GM19395 (cell line): ENCODE data around the gene TEAD3.

Source experiments
- ATAC-seq: cut with Tn5 transposase; IDR thresholded peaks from one replicate; pipeline ENCODE4 v1.9.1; 2021; ENCODE audit warnings: mild to moderate bottlenecking, moderate library complexity; ENCODE audit not compliant: unreplicated experiment

The TEAD3 gene

DNA sequence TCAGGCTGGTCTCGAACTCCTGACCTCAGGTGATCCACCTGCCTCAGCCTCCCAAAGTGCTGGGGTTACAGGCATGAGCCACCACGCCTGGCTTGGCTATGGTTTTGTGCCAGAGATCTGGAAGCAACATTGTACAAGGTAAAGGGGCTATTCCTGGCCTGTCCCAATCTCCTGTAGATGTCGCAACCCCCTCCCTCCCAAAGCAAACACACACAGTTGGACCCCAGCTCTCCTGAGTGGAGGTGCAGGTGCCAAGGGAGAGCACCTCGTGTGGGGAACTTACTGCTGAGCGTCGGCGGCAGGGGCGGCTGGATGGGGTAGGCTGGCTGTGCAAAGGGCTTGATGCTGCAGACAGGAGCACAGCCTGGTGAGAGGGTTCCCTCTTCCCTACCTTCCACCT lies 19.9 kb downstream of the TEAD3 start:
- ATAC-seq, result no peak

DNA sequence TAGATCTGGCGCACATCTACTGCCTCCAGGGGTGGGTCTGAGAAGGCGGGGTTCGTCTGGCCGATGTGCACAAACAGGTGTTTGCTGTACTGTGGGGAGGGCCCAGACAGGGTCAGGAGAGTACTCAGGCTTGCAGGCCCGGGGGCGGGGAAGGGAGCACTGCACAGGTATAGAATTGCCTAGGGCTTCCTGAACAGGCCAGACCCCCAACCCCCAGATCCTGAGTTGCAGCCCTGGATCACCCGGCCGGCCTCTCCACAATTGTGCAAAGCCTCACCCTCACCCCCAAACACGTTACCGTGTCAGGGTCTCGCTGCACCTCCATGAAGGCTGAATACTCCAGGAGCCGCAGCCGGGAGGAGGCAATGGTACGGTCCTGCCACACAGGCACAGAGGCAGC lies 20.9 kb downstream of the TEAD3 start:
- no peak for ATAC-seq

DNA sequence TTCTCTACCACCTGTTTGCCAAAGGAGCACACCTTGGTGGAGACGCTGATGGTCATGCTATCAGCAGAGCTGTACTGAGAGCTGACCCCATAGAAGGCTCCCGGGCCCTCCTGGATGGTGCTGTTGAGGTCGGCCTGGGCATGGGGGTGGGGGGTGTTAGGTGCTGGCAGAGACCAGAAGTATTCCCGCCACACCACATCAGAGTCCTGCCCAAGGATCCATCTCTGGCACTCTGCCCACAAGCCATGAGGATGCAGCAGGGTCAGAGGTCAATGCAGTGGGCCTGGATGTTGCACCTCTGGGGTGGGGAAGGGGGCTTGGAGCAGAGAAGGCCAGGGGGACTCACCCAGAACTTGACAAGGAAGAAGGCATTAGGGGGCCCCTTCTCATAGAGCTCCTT lies 21.3 kb downstream of the TEAD3 start:
- no peak for ATAC-seq

DNA sequence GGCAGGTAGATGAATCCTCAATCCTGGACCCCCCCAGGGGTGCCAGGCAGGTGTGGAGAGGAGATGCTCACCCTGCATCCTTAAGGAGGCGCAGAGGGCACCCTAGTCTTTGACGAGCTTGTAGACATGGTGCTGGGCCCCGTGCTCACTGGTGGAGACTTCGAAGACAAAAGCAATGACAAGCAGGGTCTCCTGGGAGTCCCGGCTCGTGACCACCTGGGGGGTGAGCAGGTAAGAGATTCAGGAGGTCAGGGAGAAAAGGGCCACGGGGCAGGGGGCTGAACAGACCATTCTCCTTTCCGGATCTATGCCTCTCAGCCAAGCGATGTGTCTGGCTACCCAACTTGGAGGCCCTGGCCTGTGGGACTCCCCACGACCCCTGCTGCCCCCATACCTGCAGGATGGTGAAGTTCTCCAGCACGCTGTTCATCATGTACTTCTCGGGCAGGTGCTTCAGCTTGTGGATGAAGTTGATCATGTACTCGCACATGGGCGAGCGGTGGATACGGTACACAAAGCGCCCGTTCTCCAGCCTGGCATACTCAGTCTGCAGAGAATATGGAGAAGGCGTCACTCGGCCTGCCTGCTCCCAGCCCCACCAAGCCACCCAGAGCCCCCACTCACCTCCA lies 21.8 kb downstream of the TEAD3 start:
- no peak for ATAC-seq

DNA sequence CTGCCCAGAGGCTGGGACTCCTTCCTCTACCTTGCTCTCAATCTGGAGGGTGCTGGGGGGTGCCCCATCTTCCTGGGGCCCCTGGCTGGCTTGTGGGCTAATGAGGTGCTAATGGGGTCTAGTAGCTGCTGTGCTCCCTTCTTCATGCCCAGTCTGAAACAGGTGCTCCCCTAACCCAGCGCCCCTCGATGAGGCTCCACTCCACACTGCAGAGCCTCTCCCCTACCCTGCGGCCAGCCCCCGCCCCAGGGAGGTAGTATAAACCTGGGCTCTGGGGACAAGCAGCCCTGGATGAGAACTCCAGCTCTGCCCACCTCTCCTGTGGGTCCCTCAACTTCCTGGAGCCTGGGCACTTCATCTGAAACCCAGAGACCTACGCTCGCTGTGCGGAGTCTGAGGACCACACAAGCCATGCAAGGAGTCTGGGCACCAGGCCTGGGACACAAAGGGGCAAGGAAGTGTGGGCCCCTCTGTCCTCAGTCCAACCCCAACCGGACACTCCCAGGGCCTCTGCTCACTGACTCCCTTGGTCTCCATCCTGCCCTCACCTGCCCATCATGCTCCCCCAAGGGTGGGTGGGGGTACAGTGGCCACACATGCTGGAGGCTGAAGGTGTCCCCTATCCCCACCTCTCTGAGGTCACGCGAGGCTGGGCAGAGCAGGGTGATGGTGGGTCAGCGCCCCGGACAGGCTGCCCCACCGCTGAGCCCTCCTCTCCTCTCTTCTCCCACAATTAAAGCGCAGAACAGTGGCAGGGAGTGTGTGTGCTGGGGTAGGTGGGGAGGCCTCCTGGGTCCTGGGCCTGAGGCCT lies 22.5 kb downstream of the TEAD3 start:
- no peak for ATAC-seq

DNA sequence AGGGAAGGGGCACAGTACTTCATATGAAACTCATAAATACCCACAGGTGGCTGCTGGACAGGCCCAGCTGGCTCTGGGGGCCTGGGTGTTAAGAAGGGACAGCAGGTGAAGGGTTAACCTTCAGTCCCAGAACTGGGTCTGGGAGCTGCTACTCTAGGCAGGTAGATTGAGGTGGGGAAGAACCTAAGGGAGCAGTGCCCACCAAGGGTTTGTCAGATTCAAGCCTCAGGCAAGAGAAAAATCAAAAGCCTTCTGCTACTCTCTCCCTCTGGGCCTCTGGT lies 23.1 kb downstream of the TEAD3 start:
- no peak for ATAC-seq

DNA sequence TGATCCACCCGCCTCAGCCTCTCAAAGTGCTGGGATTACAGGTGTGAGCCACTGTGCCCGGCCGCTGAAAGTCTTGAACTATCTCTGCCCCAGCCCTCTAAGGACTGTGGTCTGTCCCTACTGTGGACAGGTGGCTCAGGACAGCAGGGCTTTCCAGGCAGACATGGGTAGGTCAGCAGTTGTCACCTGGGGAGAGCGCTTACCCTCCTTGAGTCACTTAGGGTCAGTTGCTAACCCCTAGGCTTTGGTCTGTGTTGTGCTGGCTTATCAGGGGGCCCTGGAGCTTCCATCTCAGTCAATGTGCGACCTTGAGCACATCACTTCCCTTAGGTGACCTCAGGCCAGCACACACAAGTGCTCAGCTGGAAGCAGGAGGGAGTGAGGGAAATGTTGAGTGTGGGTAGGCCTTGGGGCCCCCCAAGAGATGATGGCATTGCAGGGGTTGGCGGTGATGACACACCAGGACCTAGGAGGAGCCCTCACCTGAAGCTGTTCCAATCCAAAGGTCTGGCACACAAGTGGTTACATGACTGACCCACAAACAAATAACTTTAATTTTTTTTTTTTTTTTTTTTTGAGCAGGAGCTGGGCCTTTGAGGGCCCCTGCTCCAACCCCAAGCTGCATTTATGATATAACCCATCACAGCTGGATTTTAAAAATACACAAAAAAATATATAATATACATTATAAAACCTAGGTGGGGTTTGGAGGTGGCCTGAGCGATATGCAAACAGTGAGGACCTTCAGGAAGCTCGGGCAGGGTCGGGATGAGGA lies 23.6 kb downstream of the TEAD3 start:
- no peak for ATAC-seq

DNA sequence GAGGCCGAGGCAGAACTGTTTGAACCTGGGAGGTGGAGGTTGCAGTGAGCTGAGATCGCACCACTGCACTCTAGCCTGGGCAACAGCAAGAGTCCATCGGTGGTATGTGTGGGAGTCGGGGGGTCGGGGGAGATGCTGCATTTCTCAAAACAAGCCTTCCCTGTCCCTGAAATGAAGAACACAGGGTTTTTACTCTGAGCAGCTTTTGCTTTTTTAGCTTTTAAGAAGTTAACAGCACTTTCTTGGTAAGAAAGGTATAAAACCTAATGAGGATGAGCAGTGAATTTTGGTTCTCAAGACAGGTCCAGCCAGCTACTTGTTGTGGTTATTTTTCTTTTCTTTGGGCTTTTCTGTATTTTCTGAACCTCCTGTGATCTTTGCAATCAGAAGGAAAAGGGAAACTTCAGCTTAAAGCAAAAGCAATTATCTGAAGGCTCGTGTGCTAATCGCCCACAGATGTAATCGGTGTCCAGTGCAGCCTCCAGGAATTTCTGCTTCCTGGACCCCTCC lies 25.0 kb downstream of the TEAD3 start:
- no peak for ATAC-seq

DNA sequence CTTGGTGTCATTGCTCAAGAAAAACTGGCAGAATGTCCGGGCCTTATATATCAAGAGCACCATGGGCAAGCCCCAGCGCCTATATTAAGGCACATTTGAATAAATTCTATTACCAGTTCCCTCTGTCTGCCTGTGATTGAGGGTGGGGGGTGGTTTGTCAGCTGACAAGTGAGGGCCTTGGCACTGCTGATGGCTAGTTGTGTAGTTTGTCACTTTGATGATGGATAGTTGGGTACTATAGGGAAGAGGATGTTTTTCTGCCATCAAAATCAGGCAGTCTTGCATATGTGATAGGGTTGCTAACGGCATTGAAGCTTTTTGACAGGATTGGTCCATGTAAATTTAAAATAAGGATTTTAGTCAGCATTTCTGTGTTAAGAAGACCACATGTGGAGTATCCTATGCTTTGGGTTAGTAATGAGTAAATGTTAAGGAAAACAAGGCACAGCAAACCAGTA lies 26.2 kb downstream of the TEAD3 start:
- ATAC-seq, result no peak

DNA sequence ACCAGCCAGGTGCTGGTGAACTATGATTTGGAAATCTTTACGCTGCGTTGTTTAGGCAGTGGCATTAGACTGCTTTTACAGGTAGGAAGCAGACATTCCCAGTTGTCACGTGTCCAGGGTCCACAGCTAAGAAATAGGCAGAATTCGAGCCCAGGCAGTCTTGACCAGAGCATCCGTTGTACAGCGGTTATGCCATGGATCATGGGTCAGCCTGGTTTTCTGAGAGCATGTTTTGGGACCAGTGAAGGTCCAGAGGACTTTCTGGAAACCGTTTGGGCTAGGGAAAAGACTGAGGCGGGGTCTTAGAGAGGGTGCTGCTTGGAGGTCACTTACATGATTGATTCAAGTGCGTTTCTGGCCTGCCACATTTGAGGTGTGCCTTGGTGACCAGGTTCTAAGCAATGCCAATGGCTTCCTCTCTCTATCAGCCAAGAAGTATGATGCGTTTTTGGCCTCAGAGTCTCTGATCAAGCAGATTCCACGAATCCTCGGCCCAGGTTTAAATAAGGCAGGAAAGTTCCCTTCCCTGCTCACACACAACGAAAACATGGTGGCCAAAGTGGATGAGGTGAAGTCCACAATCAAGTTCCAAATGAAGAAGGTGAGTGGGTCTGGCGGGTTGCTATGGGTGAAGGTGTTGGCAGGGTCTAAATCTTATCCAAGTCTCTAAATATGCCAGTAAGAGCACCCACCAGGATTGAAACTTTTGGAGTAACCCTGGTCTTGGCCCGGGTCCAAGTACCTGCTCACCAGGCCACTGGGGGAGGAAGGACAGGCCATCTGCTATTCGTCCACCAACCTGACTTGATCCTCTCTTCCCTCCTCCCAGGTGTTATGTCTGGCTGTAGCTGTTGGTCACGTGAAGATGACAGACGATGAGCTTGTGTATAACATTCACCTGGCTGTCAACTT lies 26.9 kb downstream of the TEAD3 start:
- no peak for ATAC-seq

DNA sequence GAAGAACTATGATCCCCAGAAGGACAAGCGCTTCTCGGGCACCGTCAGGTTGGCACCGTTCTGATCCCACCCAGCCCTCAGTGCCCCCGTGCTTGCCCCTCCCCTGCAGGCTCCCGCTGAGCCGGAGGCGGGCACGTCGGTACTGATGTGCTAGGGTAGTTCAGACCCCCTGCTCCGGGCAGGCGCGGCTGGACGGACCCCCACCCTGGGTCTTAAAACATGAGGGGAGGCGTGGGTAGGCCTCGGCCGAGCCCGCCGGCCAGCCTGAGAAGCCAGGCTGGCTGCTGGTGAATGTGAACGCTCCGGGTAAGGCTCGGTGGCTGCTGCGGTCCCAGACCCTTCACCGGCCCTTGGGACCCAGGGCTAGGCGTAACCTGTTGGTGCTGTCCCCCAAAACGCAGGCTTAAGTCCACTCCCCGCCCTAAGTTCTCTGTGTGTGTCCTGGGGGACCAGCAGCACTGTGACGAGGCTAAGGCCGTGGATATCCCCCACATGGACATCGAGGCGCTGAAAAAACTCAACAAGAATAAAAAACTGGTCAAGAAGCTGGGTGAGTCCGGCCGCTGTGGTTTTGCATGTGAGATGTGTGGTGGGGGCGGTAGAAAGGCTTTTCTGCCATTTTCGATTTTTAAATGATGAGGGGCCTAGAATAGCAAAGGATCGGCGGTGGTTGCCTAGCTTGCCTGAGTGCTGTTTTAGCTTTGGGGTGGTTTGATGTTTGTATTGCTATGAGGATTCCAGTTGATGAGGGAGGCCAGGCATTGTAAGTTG lies 27.7 kb downstream of the TEAD3 start:
- no peak for ATAC-seq

DNA sequence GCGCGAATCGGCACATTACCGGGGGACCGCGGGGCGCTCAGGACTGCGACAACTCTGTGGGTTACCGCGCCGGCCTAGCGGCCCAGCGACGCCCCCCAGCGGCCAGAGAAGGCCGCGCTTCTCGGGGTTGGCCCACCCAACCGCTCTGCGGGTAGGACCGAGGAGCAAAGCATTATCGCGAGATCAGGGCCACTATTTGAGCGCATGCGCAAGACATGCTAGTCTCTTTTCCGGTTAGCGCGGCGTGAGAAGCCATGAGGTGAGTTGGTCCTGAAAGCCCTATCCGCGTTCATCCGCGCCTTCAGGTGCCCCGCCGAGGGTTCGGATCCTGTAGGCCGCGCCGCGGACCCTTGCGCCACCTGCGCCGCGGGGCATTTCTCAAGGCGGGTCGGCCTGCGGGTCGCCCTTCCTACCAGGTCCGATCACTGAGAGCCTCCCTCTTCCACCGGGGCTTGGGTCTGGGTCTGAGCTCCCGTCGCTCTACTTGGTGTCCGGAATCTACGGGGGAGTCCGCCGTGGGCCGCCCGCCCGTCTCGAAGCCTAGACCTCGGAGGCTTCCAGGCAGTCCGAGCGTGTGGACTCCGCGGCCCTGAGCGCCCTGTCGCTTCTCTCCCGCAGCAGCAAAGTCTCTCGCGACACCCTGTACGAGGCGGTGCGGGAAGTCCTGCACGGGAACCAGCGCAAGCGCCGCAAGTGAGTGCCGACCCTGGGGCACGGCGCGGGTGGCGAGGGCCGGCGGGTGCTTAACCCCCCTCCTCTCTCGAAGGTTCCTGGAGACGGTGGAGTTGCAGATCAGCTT lies 28.5 kb downstream of the TEAD3 start, which contains the start of gene RPL10A:
Gene RPL10A, plus strand, starts transcription at position 221 of the 799 bp plus-strand sequence. Its CDS starts 34 bp downstream, at position 255.
- peak; percentile 70 for ATAC-seq

DNA sequence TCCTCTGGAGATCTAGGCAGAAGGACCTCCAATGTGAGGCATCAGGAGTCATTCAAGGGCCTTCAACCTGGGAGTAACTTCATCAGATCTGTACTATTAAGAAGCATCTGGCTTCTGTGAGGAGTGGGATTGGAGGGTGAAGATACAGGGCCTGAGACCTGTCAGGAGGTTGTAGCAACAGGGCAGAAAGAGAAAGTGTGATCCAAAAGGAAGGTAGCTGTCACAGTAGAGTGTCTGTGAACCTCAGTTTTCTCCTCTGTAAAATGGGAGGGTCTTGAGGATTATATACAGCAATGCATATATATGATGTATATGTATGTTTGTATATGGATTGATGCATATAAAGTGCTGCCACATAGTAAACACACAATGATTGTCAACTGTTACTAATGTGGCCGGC lies 31.2 kb downstream of the TEAD3 start:
- ATAC-seq, result no peak

DNA sequence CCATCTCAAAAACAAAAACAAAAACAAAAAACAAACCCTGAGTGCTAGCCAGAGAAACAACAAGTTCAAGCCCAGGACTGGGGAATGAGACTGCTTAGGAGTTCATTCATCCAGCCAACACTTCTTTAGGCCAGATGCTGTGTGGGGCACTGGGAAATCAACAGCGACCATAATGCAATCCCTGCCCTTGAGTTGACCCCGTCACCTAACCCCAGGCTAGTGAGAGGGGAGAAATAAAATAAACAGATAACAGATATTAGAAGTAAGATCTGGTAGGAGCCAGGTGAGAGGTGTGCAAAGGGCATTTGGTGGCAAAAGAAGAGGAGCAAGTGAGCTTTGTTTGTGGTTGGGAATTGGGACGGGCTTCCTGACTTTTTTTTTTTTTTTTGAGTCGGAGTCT lies 33.6 kb downstream of the TEAD3 start:
- no peak for ATAC-seq

DNA sequence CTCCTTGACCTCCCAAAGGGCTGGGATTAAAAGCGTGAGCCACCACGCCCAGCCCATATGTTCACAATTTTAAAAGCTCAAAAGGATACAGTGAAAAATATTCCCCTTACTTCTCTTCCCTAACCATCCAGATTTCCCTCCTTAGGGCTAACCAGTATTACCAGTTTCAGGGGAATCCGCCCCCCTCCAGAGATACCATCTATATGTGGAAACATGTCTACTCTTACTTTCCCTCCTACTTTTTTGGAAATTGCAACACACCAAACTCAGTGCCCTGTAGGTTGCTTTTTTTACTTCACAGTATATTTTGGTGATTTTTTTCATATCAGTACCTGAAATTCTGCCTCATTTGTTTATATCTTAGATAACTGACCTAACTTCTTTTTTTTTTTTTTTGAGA lies 35.6 kb downstream of the TEAD3 start:
- ATAC-seq, result no peak

DNA sequence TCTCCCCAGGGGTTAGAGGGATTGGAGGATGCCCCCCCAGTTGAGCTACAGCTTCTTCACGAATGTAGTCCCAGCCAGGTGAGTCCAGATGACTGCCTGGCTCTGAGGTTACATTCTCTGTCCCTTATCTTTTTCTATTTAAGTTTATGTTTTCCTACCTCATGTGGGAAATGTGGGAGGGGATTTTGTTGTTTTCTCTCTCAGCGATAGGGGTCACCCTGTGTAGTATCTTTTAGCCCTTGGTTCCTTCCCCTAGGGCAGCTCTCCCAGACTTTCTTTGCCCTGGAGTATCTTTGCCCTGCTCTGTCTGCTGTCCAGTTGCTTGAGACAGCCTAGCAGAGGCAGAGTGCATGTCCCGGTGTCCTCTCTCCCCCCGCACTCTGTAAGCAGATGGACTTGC lies 39.0 kb downstream of the TEAD3 start:
- ATAC-seq, result no peak

DNA sequence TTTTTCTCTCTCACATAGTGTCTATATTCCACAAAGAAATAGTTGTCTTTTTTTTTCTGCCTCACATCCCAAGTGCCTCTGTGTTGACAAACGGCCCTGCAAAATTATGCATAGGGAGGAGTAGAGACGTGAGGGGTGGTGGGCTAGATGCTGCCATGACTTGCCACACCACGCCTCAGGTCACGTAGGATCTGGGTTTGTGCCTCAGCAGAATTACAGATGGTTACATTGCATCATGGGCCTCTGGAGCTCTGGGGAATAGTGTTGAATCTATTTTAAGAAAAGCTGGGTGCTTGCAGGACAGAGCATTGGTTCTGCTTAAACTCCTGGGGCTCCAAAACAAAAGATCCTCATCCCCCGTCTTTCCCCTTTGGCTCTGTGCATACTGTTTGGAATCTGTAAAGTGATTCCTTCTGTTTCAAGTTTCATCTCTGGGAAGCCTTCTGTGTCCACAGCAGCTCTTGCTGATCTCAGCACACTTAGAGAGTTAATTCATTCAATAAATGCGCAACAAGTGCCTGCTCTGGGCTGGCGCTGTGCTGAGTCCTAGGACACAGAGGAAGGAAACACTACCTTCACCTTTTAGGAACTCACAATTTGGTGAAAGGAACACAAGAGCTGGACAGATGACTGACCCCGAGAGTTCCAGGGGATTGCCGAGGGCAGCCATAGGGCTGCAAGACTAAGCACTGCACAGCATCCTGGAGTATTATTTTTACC lies 42.3 kb downstream of the TEAD3 start:
- no peak for ATAC-seq

DNA sequence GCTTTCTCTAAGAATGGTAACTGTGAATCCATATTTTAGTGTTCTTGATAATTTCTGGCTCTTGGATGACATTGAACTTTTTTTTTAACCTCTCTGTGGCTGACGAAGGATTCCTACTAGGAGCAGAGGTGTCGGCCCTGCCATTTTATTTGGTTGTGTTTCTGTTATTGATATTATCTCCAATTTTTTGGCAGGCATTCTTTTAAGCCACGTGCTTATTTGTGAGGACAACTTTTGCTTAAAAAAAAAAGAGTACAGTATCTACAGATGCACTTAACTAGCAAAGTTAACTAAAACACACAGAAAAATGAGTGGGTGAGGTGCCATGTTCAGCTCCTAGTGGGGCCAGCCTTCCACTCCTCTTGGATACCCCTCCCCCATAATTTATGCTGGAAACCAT lies 43.6 kb downstream of the TEAD3 start:
- no peak for ATAC-seq
